Measurements from ENCODE around the gene PDE11A.

DNA sequence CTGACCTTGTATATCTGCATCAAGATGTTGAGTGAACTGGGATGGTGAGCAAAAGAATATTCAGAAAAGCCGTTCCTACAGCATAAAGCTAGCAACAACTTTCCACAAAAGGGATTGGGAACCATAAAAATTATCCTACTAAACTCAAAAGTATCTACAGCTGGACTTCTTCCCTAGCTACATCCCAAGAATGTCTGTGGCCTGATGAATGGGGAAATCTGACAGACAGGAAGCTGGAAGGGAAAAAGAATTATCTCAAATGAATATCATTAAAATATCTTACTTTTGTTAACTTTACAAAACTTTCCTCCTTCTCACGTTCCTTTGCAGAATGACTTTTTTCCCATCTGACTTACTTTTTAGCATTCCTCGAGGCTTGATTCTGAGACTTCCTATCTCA, 150.9 kb downstream of the PDE11A start:
- TF ChIP-seq, protein P1, sequence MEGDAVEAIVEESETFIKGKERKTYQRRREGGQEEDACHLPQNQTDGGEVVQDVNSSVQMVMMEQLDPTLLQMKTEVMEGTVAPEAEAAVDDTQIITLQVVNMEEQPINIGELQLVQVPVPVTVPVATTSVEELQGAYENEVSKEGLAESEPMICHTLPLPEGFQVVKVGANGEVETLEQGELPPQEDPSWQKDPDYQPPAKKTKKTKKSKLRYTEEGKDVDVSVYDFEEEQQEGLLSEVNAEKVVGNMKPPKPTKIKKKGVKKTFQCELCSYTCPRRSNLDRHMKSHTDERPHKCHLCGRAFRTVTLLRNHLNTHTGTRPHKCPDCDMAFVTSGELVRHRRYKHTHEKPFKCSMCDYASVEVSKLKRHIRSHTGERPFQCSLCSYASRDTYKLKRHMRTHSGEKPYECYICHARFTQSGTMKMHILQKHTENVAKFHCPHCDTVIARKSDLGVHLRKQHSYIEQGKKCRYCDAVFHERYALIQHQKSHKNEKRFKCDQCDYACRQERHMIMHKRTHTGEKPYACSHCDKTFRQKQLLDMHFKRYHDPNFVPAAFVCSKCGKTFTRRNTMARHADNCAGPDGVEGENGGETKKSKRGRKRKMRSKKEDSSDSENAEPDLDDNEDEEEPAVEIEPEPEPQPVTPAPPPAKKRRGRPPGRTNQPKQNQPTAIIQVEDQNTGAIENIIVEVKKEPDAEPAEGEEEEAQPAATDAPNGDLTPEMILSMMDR (IDR thresholded peaks at IDR 0.05), result no peak
- TF ChIP-seq POLR2A (IDR thresholded peaks at IDR 0.05) (no peak), EP300 (IDR thresholded peaks at IDR 0.05) (no peak)

Measured in tibial nerve (tissue), 4 donors.